Activated naive CD8-positive, alpha-beta T cell treated with anti-CD3 and anti-CD28 coated beads, Interleukin-2, amount 50 U/mL, for 24 hours (primary cell): ENCODE data around the gene GMPS.
"Not testable (repeated sequence)": the region's sequence is repeated elsewhere in the genome, so short reads cannot be mapped to it uniquely, and the experiment has no call there.

ENCODE experiments used
- ATAC-seq: fragments of 150-1000 bp; cut with Tn5 transposase; one replicate; pipeline ENCODE4 v1.10.0; 2021
- DNase-seq: peaks from one replicate; pipeline ENCODE4 v3.0.0; 2021
- H3K27ac Mint-ChIP-seq: one replicate; pipeline ENCODE4 v1.8.0; 2021; ENCODE audit warnings: mild to moderate bottlenecking, mixed read lengths
- H3K27me3 Mint-ChIP-seq: one replicate; pipeline ENCODE4 v1.8.0; 2021; ENCODE audit warnings: mixed read lengths
- H3K36me3 Mint-ChIP-seq: one replicate; pipeline ENCODE4 v1.8.0; 2021; ENCODE audit warnings: low read depth, mixed read lengths
- H3K4me1 Mint-ChIP-seq: one replicate; pipeline ENCODE4 v1.8.0; 2021; ENCODE audit warnings: mixed read lengths
- H3K4me3 Mint-ChIP-seq: one replicate; pipeline ENCODE4 v1.8.0; 2021; ENCODE audit warnings: mild to moderate bottlenecking, moderate library complexity, mixed read lengths
- H3K9me3 Mint-ChIP-seq: one replicate; pipeline ENCODE4 v1.8.0; 2021; ENCODE audit warnings: mixed read lengths

The GMPS gene

GRCh38 chr3:155941354-155941753 lies 70.9 kb downstream of the GMPS start:
- Mint-ChIP-seq H3K27ac (no peak overlapping the region), H3K36me3 (peaks cover 44% of the 10 kb centered on the region), H3K4me3 (no peak overlapping the region), H3K27me3 (no peaks in the 10 kb centered on the region), H3K9me3 (no peaks in the 10 kb centered on the region), H3K4me1 (no peaks in the 10 kb centered on the region)
- no peak for DNase-seq
- ATAC-seq = no peak

- DNase-seq (no peak), ATAC-seq (no peak)
- no peaks in the 10 kb centered on the region for H3K9me3 Mint-ChIP-seq
- H3K36me3 Mint-ChIP-seq = peaks cover 24% of the 10 kb centered on the region
- no peak overlapping the region for H3K4me3 Mint-ChIP-seq
- no peaks in the 10 kb centered on the region for H3K4me1 Mint-ChIP-seq
- H3K27me3 Mint-ChIP-seq = no peaks in the 10 kb centered on the region
- H3K27ac Mint-ChIP-seq = no peak overlapping the region
These were observed 73.6 kb downstream of the GMPS start for GRCh38 chr3:155944081-155944480.

- DNase-seq (no peak), ATAC-seq (no peak)
- Mint-ChIP-seq H3K27ac (no peak overlapping the region), H3K27me3 (no peaks in the 10 kb centered on the region), H3K4me1 (no peaks in the 10 kb centered on the region), H3K9me3 (no peaks in the 10 kb centered on the region), H3K36me3 (peaks cover 14% of the 10 kb centered on the region), H3K4me3 (no peak overlapping the region)
These were observed 75.7 kb downstream of the GMPS start for GRCh38 chr3:155946178-155946577.

DNA sequence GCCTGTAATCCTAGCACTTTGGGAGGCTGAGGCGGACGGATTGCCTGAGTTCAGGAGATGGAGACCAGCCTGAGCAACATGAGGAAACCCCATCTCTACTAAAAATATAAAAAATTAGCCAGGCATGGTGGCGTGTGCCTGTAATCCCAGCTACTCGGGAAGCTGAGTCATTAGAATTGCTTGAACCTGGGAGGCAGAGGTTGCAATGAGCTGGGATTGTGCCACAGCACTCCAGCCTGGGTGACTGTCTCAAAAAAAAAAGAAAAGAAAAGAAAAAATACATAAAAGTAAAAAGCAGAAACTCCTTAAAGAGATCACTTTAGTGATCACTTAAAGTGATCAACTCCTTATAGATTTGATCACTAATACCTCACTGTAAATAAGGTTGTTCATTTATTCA lies 78.0 kb downstream of the GMPS start:
- H3K4me1 Mint-ChIP-seq = no peaks in the 10 kb centered on the region
- no peaks in the 10 kb centered on the region for H3K27me3 Mint-ChIP-seq
- H3K27ac Mint-ChIP-seq = no peak overlapping the region
- ATAC-seq (no peak), DNase-seq (no peak)
- H3K9me3 Mint-ChIP-seq = peaks cover 4% of the 10 kb centered on the region
- peaks cover 4% of the 10 kb centered on the region for H3K36me3 Mint-ChIP-seq
- H3K4me3 Mint-ChIP-seq = no peak overlapping the region

- H3K27me3 Mint-ChIP-seq = no peaks in the 10 kb centered on the region
- no peak overlapping the region for H3K4me3 Mint-ChIP-seq
- H3K4me1 Mint-ChIP-seq = no peaks in the 10 kb centered on the region
- no peak overlapping the region for H3K27ac Mint-ChIP-seq
- ATAC-seq (no peak), DNase-seq (no peak)
- H3K9me3 Mint-ChIP-seq = peaks cover 4% of the 10 kb centered on the region
- peaks cover 2% of the 10 kb centered on the region for H3K36me3 Mint-ChIP-seq
These were observed 79.2 kb downstream of the GMPS start for GRCh38 chr3:155949453-155950217.

- Mint-ChIP-seq H3K27me3 (no peaks in the 10 kb centered on the region), H3K9me3 (peaks cover 6% of the 10 kb centered on the region), H3K27ac (no peak overlapping the region), H3K36me3 (no peaks in the 10 kb centered on the region), H3K4me1 (no peaks in the 10 kb centered on the region), H3K4me3 (no peak overlapping the region)
- ATAC-seq (no peak), DNase-seq (no peak)
These were observed 86.3 kb downstream of the GMPS start for GRCh38 chr3:155956508-155957411.

- Mint-ChIP-seq H3K4me3 (no peak overlapping the region), H3K9me3 (peaks cover 6% of the 10 kb centered on the region), H3K27ac (no peak overlapping the region), H3K36me3 (no peaks in the 10 kb centered on the region), H3K27me3 (no peaks in the 10 kb centered on the region), H3K4me1 (no peaks in the 10 kb centered on the region)
- DNase-seq = no peak
- ATAC-seq = no peak
These were observed 87.0 kb downstream of the GMPS start for GRCh38 chr3:155957412-155957880.

GRCh38 chr3:155958676-155959075 lies 88.2 kb downstream of the GMPS start:
- DNase-seq (no peak), ATAC-seq (no peak)
- Mint-ChIP-seq H3K27me3 (no peaks in the 10 kb centered on the region), H3K4me3 (no peak overlapping the region), H3K27ac (no peak overlapping the region), H3K4me1 (no peaks in the 10 kb centered on the region), H3K36me3 (no peaks in the 10 kb centered on the region), H3K9me3 (peaks cover 2% of the 10 kb centered on the region)

DNA sequence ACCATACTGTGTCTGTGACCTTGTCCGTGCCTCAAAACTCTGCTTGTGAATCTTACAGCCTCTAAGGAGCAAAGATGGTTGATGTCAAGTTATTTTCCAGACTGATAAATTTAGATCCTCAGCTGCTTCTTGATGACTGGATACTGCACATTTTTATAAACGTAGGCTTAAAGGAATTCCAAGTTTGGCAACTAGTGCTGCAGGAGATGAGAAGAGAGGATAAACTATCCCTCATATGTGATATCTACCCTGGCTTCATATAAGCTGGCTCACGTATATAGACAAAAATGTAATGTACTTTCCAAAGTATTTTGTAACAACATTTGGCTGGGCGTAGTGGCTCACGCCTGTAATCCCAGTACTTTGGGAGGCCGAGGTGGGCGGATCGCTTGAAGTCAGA lies 89.6 kb downstream of the GMPS start:
- ATAC-seq = no peak
- Mint-ChIP-seq H3K27ac (no peak overlapping the region), H3K9me3 (peaks cover 2% of the 10 kb centered on the region), H3K27me3 (no peaks in the 10 kb centered on the region), H3K36me3 (no peaks in the 10 kb centered on the region), H3K4me1 (no peaks in the 10 kb centered on the region), H3K4me3 (no peak overlapping the region)
- no peak for DNase-seq

- not testable (repeated sequence) for H3K9me3 Mint-ChIP-seq, H3K27ac Mint-ChIP-seq, DNase-seq, H3K27me3 Mint-ChIP-seq, H3K4me1 Mint-ChIP-seq, ATAC-seq, H3K4me3 Mint-ChIP-seq, H3K36me3 Mint-ChIP-seq
These were observed 90.6 kb downstream of the GMPS start for GRCh38 chr3:155961044-155961443.

DNA sequence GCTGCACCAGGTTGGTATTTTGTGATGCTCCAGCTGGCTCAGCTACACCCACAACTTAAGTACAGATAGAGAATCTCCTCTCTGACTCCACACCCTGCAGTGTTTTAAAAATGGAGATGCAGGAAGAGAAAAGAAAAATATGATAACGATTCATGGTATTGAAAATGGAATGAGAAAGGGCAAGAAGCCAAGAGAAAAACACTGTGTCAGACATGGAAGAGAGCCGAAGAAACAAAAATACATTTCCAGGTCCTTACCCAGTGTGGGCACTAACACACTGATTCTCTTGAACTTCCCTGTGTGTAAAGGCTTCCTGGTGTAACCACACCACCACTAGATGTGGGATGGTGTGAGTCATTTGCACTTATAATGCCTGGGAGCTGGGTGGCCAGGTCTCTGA lies 93.1 kb downstream of the GMPS start:
- no peak overlapping the region for H3K4me3 Mint-ChIP-seq
- H3K4me1 Mint-ChIP-seq = no peaks in the 10 kb centered on the region
- no peaks in the 10 kb centered on the region for H3K36me3 Mint-ChIP-seq
- H3K9me3 Mint-ChIP-seq = no peaks in the 10 kb centered on the region
- H3K27ac Mint-ChIP-seq = no peak overlapping the region
- DNase-seq (no peak), ATAC-seq (no peak)
- no peaks in the 10 kb centered on the region for H3K27me3 Mint-ChIP-seq

DNA sequence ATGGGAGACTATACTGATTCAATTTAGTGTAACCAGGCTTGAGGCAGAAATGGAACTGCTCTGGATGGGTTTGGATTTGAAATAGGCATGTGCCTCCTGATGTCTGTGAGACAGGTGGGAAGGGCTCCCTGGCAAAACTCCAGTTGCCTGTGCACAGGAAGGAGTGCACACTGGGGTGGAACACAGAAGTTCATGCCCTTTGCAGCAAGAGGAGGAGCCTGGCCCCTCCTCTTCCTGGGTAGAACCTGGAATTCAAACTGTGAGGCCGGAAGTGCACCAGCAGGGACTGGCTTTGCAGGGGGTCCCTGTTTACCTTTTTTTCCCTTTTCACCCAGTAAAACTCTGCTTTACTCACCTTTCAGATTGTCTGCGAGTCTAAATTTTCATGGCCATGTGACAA lies 99.9 kb downstream of the GMPS start:
- H3K27me3 Mint-ChIP-seq = peaks cover 5% of the 10 kb centered on the region
- no peaks in the 10 kb centered on the region for H3K9me3 Mint-ChIP-seq
- no peaks in the 10 kb centered on the region for H3K4me1 Mint-ChIP-seq
- peaks cover 1% of the 10 kb centered on the region for H3K36me3 Mint-ChIP-seq
- no peak for ATAC-seq
- no peak overlapping the region for H3K27ac Mint-ChIP-seq
- no peak for DNase-seq
- no peak overlapping the region for H3K4me3 Mint-ChIP-seq

DNA sequence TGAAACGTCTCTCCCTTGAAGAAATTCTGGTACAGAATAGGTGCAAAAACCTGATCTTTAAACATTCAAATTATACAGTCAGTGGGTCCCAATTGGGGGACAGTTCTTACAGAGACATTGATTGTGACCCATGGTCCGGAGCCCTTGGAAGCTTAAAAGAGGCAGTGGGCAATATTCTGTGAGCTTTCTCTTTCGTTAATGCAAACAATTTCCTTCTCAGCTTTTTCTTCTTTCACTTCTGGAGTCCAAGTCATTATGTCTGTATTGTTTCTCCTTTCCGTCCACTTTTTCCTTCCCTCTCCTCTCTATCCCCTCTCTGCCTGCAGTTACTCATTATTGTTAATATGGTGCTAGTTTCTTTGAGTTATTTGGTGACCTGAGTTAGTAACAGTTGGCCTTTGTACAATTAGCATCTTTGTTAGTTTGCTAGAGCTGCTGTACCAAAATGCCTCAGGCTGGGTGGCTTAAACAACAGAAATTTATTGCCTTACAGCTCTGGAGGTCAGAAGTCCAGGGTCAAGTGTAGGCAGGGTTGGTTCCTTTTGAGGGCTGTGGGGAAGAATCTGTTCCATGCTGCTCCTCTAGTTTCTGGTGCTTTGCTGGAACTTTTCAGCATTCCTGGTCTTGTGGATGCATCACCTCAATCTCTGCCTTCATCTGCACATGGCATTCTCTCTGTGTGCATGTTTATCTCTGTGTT lies 102.6 kb downstream of the GMPS start:
- Mint-ChIP-seq H3K4me3 (no peak overlapping the region), H3K27ac (no peak overlapping the region), H3K36me3 (peaks cover 1% of the 10 kb centered on the region), H3K9me3 (no peaks in the 10 kb centered on the region), H3K4me1 (no peaks in the 10 kb centered on the region), H3K27me3 (peaks cover 5% of the 10 kb centered on the region)
- no peak for DNase-seq
- no peak for ATAC-seq

GRCh38 chr3:155978324-155978723 lies 107.9 kb downstream of the GMPS start:
- Mint-ChIP-seq H3K36me3 (no peaks in the 10 kb centered on the region), H3K4me1 (no peaks in the 10 kb centered on the region), H3K4me3 (no peak overlapping the region)

More at GRCh38 chr3:155978324-155978723, 107.9 kb downstream of the GMPS start:
- DNase-seq (no peak), ATAC-seq (no peak)
- Mint-ChIP-seq H3K27ac (no peak overlapping the region), H3K9me3 (no peaks in the 10 kb centered on the region), H3K27me3 (no peaks in the 10 kb centered on the region)
